Suprapubic skin (tissue), 3 donors: ENCODE results near the gene SAMD14.

Experiments used
- POLR2AphosphoS5 ChIP-seq, 3 donors: sonication (generic); formaldehyde crosslinking; IDR thresholded peaks; one replicate each; pipeline ENCODE4 v1.6.1; 2017; ENCODE audit warnings: antibody characterized with exemption in 3 of 3
- TF ChIP-seq, protein P1 (sequence below), 2 donors: fragments of 200-600 bp in 1 of 2; fragments of 450-650 bp in 1 of 2; sonication (generic) in 1 of 2; IDR thresholded peaks; one replicate each; pipeline ENCODE4 v1.5.1; 2016 to 2019; ENCODE audit warnings: antibody characterized with exemption in 2 of 2, mild to moderate bottlenecking in 1 of 2, moderate library complexity in 1 of 2

GRCh38 chr17:50149417-50150353 lies 19.7 kb upstream of the SAMD14 start:
- TF ChIP-seq, protein P1, sequence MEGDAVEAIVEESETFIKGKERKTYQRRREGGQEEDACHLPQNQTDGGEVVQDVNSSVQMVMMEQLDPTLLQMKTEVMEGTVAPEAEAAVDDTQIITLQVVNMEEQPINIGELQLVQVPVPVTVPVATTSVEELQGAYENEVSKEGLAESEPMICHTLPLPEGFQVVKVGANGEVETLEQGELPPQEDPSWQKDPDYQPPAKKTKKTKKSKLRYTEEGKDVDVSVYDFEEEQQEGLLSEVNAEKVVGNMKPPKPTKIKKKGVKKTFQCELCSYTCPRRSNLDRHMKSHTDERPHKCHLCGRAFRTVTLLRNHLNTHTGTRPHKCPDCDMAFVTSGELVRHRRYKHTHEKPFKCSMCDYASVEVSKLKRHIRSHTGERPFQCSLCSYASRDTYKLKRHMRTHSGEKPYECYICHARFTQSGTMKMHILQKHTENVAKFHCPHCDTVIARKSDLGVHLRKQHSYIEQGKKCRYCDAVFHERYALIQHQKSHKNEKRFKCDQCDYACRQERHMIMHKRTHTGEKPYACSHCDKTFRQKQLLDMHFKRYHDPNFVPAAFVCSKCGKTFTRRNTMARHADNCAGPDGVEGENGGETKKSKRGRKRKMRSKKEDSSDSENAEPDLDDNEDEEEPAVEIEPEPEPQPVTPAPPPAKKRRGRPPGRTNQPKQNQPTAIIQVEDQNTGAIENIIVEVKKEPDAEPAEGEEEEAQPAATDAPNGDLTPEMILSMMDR (IDR thresholded peaks at IDR 0.05), result peak in 1 of 2 donors; percentile 6
- TF ChIP-seq POLR2AphosphoS5 (IDR thresholded peaks at IDR 0.05), result peak in 1 of 3 donors; percentile 12
